Dedifferentiated amniotic fluid mesenchymal stem cell (primary cell): ENCODE data around the gene MRPS10.

ENCODE experiments used
- DNase-seq: peaks from one replicate; pipeline ENCODE4 v3.0.0-alpha.2; 2016; ENCODE audit errors: extremely low spot score

Gene MRPS10

GRCh38 chr6:42217519-42218367, at the start of gene MRPS10:
Gene MRPS10 (minus strand): TSS chr6:42217861. CDS start chr6:42217849, 12 bp downstream.
- DNase-seq, result peak; percentile 94

- no peak for DNase-seq
Observed at GRCh38 chr6:42266538-42266937, 48.9 kb upstream of the MRPS10 start.

GRCh38 chr6:42264852-42265390, 47.3 kb upstream of the MRPS10 start:
- no peak for DNase-seq

DNA sequence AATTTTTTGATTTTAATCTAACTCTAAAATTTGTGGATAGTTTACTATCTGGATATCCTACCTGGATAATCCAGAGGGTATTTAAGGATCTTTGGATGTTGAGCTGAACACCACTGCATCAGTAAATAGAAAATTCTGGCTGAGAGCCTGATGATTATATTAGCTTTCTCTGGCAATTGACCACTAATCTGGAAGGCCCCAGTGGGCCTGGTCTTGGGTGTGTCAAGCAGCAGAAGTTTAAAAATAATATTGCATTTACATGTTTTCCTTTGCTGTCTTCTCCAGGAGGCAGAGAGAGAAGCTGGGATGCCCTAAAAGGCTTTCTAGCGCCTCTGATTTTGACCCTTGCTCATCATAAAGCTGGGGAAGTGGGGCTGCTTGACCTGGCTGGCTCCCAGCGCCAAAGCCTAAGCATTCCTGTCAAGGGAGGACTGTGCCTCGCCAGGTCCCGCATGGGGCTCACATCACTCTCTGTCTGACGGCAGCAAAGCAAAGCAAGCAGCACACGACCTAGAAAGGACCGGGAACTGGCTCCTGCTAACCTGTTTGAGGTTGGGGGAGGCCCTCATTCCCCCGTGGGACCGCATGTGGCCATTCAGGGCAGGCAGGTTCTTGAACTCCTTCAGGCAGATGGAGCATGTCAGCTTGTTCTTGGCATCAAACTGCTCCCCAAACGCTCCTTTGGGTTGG, 46.6 kb upstream of the MRPS10 start:
- no peak for DNase-seq

- no peak for DNase-seq
Observed at GRCh38 chr6:42263165-42263728, 45.6 kb upstream of the MRPS10 start.

DNA sequence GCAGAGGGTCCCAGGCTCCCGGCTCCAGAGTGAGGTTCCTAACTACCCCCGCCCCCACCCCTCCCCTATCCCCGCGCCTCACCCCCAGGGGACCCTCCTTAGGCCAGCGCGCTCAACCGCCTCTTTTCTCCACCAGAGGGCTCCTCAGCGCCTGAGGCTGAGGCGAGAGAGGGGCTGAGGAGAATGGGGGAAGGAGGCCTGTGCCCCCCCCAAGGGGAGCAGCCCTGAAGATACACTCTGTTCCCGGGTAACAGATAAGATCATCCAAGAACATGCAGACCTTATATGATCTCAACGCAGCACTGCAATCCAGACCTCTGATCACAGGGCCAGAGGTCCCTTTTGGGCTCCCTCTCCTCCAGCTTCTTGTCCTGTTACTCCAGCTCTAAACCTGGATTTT, 43.3 kb upstream of the MRPS10 start:
- no peak for DNase-seq

DNA sequence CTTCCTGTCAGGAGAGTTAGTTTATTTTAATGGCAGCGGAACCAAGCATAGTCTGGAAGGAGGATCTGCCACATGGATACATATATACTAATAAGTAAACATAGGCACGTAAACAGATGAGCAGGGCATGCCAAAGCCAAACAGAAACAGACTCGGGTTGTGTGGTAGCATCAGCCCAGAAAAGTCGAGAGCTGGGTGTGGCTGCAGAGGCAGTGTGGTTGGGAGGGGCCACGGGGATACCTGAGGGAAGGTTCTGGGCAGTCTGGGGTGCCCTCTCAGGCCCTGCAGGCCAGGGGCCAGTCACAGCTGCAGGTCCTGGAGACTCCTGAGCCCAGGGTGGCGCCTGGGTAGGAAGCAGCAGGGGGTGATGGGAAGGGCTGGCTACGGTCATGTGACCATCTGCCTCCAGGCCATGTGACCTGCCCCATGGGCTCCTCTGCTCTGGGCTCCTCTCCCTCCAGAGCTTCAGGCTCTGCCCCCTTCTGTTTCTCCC, 42.8 kb upstream of the MRPS10 start:
- DNase-seq, result no peak

DNA sequence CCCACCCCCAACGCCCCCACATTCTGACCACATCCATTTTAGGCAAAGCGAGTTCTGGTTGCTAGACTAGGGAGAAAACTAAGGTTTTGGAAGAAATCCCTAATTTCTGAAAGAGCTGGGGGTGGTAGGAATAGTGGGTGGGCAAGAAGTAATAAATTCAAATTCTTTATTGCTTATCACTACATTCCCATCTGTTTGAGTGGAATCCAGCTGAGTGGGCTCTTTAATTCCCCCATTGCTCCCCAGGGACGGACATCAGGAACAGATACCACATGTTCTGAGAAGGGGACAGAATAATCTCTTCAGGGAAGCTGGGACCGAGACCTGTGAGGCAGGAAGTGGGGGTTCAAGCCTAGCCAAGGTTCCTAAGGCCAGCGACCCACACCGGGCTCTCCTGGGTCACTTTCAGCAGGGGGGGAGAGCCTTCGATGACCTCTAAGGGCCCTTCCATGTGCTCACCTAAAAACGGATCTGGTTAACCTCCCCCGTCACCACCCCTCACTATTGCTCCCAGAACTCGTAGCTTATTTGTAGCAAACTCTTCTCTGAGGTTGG, 42.3 kb upstream of the MRPS10 start:
- DNase-seq, result no peak

- DNase-seq, result no peak
Observed at GRCh38 chr6:42259286-42259685, 41.6 kb upstream of the MRPS10 start.

GRCh38 chr6:42257614-42258013, 40.0 kb upstream of the MRPS10 start:
- no peak for DNase-seq

DNA sequence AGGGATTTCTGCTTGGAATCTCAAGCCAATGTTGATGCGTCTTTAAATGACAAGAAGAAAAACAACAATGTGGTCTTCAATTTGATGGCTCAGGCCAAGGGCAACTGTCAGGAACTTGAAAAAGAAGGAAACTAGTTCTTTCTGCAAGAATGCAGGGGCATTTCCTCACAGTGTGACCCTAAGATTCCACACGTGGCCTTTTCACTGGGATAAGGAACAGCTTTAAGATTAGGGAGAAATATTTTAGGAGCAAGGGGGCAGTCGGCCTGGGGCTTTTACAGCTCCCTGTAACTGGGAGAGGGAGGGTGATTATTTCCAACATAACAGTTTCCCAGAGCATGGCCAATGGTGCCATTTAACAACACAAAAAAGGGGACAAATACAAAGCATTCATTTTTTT, 39.4 kb upstream of the MRPS10 start:
- DNase-seq, result no peak

DNA sequence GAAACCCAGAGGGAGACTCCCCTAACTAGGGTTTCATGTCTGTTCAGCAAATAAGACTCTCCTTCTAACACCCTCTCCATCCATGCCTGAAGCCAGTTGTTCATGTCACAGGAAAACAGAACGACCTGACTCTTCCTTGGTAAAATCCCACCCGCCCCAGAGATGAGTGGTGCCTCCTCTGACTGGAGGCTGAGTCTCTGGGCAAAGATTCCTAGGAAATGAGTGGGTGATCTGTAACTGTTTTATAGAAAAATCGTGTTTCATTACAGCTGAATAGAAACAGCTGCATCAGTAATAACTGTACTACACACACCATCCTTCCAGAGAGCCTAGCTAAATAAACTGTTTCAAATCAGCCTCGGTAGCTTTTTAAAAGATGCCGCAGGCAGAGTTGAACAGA, 37.4 kb upstream of the MRPS10 start:
- DNase-seq, result peak; percentile 43

DNA sequence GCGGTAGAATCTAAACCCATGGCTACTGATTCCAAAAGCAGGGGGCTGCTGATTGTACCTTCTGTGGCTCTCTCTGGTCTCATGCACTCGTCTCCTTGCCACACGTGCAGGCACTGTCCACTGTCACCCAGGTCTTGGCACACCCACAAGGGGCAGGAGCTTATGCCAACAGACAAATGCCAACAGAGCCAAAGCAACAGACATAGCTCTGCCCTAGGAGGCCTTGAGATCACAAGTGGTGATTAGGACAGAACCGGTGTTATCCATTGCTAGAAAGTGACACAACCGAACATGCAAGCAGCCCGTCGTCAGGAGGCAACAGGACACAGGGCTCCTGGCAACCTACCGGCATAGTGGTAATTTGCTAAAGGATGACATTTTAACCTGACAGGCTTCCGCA, 36.8 kb upstream of the MRPS10 start:
- DNase-seq, result no peak

DNA sequence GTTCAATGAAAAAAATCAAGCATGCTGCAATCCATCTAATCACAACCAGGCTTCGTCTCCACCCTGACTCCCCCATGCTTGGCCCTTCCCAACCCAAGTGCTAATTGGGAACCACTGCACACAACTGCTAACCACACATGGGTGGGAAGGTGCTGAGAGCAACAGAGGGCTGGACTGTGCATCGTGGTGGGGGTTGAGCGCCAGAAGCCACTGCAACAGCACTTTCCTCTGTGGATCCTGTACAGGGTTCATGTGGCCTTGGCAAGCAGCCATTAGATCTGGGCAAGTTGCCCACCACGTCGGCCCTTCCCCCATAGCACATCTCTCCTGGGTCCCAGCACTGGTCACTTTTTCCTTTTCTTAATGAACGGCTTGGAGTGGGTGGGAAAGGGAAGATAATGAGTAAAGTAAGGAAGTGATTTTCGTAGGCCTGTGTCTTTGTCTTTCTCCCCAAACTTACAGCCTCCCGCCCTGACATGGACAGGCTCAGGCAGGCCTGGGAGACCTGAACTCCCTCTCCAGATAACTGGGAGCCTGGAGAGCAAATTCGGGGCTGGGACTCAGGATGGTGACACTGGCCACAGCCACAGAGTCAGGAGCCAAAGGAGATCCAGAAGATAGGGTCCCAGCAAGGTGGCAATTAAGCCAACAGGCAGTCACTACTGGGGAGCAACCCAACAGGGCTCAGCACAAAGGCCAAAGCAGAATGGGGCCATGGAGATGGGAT, 34.4 kb upstream of the MRPS10 start:
- no peak for DNase-seq

GRCh38 chr6:42251500-42251899, 33.8 kb upstream of the MRPS10 start:
- DNase-seq, result no peak

DNA sequence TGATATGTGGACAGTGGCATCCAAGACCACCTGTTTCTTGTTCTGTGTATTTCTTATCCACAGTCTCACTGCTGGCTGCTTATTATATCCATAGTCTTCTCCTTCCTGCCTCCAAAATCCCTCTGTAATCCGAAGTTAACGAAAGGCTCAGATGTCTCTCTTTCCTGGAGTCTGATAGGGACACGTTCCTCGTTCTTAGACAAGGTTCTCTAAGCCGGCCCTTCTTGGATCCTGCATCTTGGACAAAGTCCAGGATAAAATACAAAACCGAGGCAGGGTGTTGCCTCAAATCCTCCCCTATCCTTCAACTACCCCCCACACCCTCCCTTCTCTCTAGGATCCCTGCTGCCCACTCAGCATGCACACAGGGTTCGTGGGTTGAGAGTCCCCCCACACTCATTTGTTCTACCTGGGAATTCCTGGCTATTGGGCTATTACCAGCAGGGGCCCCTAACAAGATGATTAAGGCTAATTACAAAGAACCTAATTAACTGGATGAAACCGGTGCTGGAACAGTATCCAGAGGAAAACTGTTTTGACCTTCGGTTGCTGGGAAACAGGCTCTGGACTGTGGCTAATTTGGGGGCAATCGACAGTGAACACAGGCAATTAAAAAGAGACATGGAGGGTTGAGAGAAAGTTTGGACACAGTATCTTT, 32.7 kb upstream of the MRPS10 start:
- no peak for DNase-seq

DNA sequence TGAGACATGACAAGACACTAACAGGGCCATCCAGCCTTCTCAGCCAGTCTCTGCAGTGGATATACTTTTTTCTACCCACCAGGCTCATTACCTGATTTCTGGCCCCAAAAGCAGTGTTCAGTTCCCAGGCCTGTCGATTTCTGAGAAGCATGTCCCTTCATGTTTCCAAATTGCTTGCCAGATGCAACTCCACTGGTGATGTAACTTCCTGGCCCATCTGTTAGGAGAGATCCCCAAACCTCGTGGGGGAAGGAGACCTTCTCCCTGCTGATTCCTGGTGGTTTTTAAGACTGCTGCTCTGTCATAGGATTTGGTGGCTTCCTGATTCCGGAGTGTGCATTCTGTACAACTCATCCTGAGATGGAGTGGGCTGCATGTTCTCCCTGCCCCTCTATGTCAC, 31.6 kb upstream of the MRPS10 start:
- no peak for DNase-seq

DNA sequence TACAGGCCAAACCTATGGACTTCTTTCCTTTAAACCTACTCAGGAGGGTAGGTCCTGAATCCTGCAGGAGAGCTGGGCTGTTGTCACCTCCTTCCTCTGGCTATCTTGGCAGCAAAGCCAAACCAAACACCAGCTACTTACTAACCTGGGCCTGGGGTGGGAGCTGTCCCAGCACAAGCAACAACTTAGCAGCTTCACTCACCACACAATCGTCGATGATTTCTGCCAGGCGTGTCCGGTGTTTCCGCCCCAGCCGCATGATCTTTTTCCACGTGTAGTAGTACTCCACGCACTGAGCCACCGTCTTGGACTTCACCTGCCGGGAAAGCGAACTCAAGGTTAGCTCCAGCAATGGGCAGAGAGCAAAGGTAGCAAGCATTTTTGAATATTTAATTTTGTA, 25.4 kb upstream of the MRPS10 start:
- DNase-seq, result no peak

DNA sequence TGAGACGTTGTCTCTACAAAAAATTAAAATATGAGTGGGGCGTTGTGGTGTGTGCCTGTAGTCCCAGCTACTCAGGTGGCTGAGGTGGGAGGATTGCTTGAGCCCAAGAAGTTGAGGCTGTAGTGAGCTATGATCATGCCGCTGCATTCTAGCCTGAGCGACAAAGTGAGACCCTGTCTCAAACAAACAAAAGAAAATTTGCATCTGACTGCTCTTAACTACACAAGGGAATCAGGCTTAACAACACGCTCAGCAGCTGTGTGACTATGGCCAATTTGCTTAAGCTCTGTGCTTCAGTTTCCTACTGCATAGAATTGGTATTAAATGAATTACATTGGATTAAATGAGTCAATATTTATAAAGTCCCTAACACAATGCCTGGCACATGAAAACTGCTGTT, 24.3 kb upstream of the MRPS10 start:
- DNase-seq, result no peak

GRCh38 chr6:42239736-42240375, 22.2 kb upstream of the MRPS10 start:
- no peak for DNase-seq
